NAMALWA (cell line): ENCODE data around the gene PA2G4.
"Not testable (repeated sequence)": the region's sequence is repeated elsewhere in the genome, so short reads cannot be mapped to it uniquely, and the experiment has no call there.

Experiments used
- DNase-seq: peaks from one replicate; pipeline ENCODE4 v3.0.0-alpha.2; 2015; ENCODE audit warnings: low spot score

Gene PA2G4

GRCh38 chr12:56104109-56104814, at the start of gene PA2G4:
PA2G4 (plus strand) TSS chr12:56104559; CDS start chr12:56104738, 179 bp downstream.
- DNase-seq, result peak; percentile 99

- DNase-seq, result not testable (repeated sequence)
Observed at GRCh38 chr12:56059964-56060363, 44.4 kb upstream of the PA2G4 start.

GRCh38 chr12:56061982-56062381, 42.4 kb upstream of the PA2G4 start:
- no peak for DNase-seq

GRCh38 chr12:56062996-56063395, 41.4 kb upstream of the PA2G4 start:
- DNase-seq, result no peak

GRCh38 chr12:56071648-56072047, 32.7 kb upstream of the PA2G4 start:
- no peak for DNase-seq

- DNase-seq, result no peak
Observed at GRCh38 chr12:56074396-56074795, 30.0 kb upstream of the PA2G4 start.

GRCh38 chr12:56077966-56078365, 26.4 kb upstream of the PA2G4 start:
- DNase-seq, result not testable (repeated sequence)

GRCh38 chr12:56078427-56078826, 25.9 kb upstream of the PA2G4 start:
- no peak for DNase-seq

- peak; percentile 53 for DNase-seq
Observed at GRCh38 chr12:56078931-56079722, 25.2 kb upstream of the PA2G4 start.

GRCh38 chr12:56079723-56080555, 24.4 kb upstream of the PA2G4 start, which contains the start of gene ERBB3:
ERBB3 (plus strand) TSS chr12:56080165; CDS start chr12:56080301, 136 bp downstream.
- peak; percentile 56 for DNase-seq

GRCh38 chr12:56080556-56081138, 23.7 kb upstream of the PA2G4 start:
- no peak for DNase-seq

- DNase-seq, result no peak
Observed at GRCh38 chr12:56081393-56082347, 22.7 kb upstream of the PA2G4 start.

GRCh38 chr12:56082382-56082781, 22.0 kb upstream of the PA2G4 start:
- no peak for DNase-seq

- no peak for DNase-seq
Observed at GRCh38 chr12:56082967-56083366, 21.4 kb upstream of the PA2G4 start.

- DNase-seq, result peak; percentile 46
Observed at GRCh38 chr12:56084958-56085543, 19.3 kb upstream of the PA2G4 start.

GRCh38 chr12:56086096-56086495, 18.3 kb upstream of the PA2G4 start:
- no peak for DNase-seq

GRCh38 chr12:56086608-56087007, 17.8 kb upstream of the PA2G4 start:
- DNase-seq, result no peak

GRCh38 chr12:56087220-56087619, 17.1 kb upstream of the PA2G4 start:
- DNase-seq, result no peak

- no peak for DNase-seq
Observed at GRCh38 chr12:56097738-56098137, 6.6 kb upstream of the PA2G4 start.

- no peak for DNase-seq
Observed at GRCh38 chr12:56098592-56098991, 5.8 kb upstream of the PA2G4 start.
